PC-3 (cell line): ENCODE data around the gene FAM149A. TPM values are rescaled to one million over a fixed set of nuclear protein-coding genes. Genes with fewer than 3 reads are reported as not detected.

Source experiments
- ATAC-seq: fragments of 200-7000 bp; cut with Tn5 transposase; 2 replicates; pipeline ENCODE4 v1.9.1; 2020; ENCODE audit warnings: mild to moderate bottlenecking, moderate library complexity
- BruUV-seq: library from RNA; stranded (reverse); fragments of 400-500 nt; replicated peaks from 2 replicates; lab custom pipeline; 2021; lab: Mats Ljungman, UMichigan
- CTCF ChIA-PET: fragments of 300-600 bp; sonication (Branson Sonifier 250); formaldehyde crosslinking; loops from one replicate; lab custom pipeline; 2022; ENCODE audit warnings: antibody characterized with exemption; lab: Charles Lee
- POLR2A ChIA-PET: fragments of 300-600 bp; sonication (Branson Sonifier 250); formaldehyde crosslinking; loops from one replicate; lab custom pipeline; 2022; ENCODE audit warnings: antibody characterized with exemption; ENCODE audit not compliant: unreplicated experiment; lab: Charles Lee
- DNase-seq: peaks from one replicate; pipeline ENCODE4 v3.0.0-alpha.2; 2015
- H2AFZ ChIP-seq: fragments of 300-600 bp; sonication (generic); 2 replicates; pipeline ENCODE4 v1.6.0; 2016; ENCODE audit warnings: antibody characterized with exemption, low read length
- H3F3A ChIP-seq: fragments of 300-600 bp; sonication (generic); one replicate; pipeline ENCODE4 v1.6.0; 2017; ENCODE audit warnings: antibody characterized with exemption, low read length, control low read depth, mild to moderate bottlenecking; ENCODE audit not compliant: unreplicated experiment
- H3K27ac ChIP-seq: fragments of 300-600 bp; sonication (generic); 2 replicates; pipeline ENCODE4 v1.5.1; 2016; ENCODE audit warnings: mild to moderate bottlenecking, low read length
- H3K27me3 ChIP-seq: fragments of 300-600 bp; sonication (generic); 2 replicates; pipeline ENCODE4 v1.6.1; 2016; ENCODE audit warnings: low read length, mixed read lengths
- H3K36me3 ChIP-seq: fragments of 300-600 bp; sonication (generic); 2 replicates; pipeline ENCODE4 v1.6.1; 2016; ENCODE audit warnings: low read depth, mixed run types, low read length, mixed read lengths
- H3K4me1 ChIP-seq: fragments of 300-600 bp; sonication (generic); 2 replicates; pipeline ENCODE4 v1.5.1; 2016; ENCODE audit warnings: low read length; ENCODE audit not compliant: insufficient read depth
- H3K4me2 ChIP-seq: fragments of 300-600 bp; sonication (generic); 2 replicates; pipeline ENCODE4 v1.6.0; 2016; ENCODE audit warnings: low read length
- H3K4me3 ChIP-seq: fragments of 300-600 bp; sonication (generic); 2 replicates; pipeline ENCODE4 v1.5.1; 2016; ENCODE audit warnings: mild to moderate bottlenecking, low read length, mixed read lengths
- H3K79me2 ChIP-seq: fragments of 300-600 bp; sonication (generic); 2 replicates; pipeline ENCODE4 v1.6.1; 2017; ENCODE audit warnings: low read length, mixed read lengths
- H3K9ac ChIP-seq: fragments of 300-600 bp; sonication (generic); 2 replicates; pipeline ENCODE4 v1.6.0; 2016; ENCODE audit warnings: mild to moderate bottlenecking, low read length
- H3K9me2 ChIP-seq: fragments of 300-600 bp; sonication (generic); replicated peaks from 2 replicates; pipeline ENCODE4 v1.6.1; 2016; ENCODE audit warnings: mixed run types, low read length, mixed read lengths
- H3K9me3 ChIP-seq: fragments of 300-600 bp; sonication (generic); 2 replicates; pipeline ENCODE4 v1.6.1; 2016; ENCODE audit warnings: low read length, mixed read lengths
- H4K20me1 ChIP-seq: fragments of 300-600 bp; sonication (generic); 2 replicates; pipeline ENCODE4 v1.6.1; 2016; ENCODE audit warnings: low read length, mixed read lengths
- EZH2 ChIP-seq: fragments of 300-600 bp; sonication (generic); IDR thresholded peaks from one replicate; pipeline ENCODE4 v1.6.1; 2017; ENCODE audit warnings: antibody characterized with exemption, mild to moderate bottlenecking, low read length; ENCODE audit not compliant: unreplicated experiment
- EZH2phosphoT487 ChIP-seq: fragments of 300-600 bp; sonication (generic); IDR thresholded peaks from 2 replicates; pipeline ENCODE4 v1.6.1; 2018; ENCODE audit warnings: mild to moderate bottlenecking, antibody characterized with exemption, low read length, borderline replicate concordance
- intact Hi-C: fragments of 100-400 bp; cut with micrococcal nuclease; formaldehyde crosslinking; loops from 2 replicates; pipeline ENCODE4 v1.9.0; 2023
- total RNA-seq: library from RNA; depleted of rRNA; stranded (reverse); fragments of >200 nt; gene quantifications from 2 replicates; pipeline ENCODE4 v1.2.3, GENCODE V29; 2014
- TF ChIP-seq, protein P1 (sequence below): fragments of 300-600 bp; sonication (generic); conservative IDR thresholded peaks from 2 replicates; pipeline ENCODE4 v1.5.1; 2017; ENCODE audit warnings: antibody characterized with exemption, low read depth, mild to moderate bottlenecking, low read length

Gene FAM149A
- total RNA-seq, 1 experiment from 2014 or later: 0.22 TPM

DNA sequence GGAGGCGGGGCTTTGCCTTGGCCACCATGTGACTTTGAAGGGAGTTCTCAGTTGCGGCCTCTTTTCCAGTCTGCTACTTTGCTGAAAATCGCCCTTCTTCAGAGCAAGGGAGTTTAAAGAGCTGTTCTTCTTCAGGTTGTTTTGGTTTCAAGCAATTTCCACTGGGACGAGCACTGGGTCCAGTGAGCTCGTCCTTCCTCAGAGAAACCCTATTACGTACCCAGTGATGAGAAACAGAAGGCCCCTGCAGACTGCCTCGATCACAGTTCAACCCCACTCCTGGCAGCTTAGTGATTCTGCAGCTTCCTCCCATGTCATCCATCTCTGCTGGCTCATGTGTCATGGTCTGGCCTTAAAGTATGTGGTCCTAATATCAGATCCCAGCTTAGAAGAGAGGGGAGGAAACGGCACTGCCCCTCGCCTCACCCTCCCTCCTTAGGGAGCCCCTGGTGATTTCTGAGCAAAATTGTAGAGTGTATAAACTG is 7.8 kb upstream of the FAM149A start:
- H2AFZ ChIP-seq: no peak overlapping the region
- ATAC-seq: no peak
- no peaks in the 10 kb centered on the region for H3F3A ChIP-seq
- H3K27me3 ChIP-seq: peaks cover 37% of the 10 kb centered on the region
- no peak overlapping the region for H3K9ac ChIP-seq
- no peaks in the 10 kb centered on the region for H3K9me3 ChIP-seq
- no peak overlapping the region for H3K4me3 ChIP-seq
- CTCF ChIA-PET: no interaction called here
- H3K36me3 ChIP-seq: no peaks in the 10 kb centered on the region
- no peak for DNase-seq
- H3K9me2 ChIP-seq: no peaks in the 10 kb centered on the region
- POLR2A ChIA-PET: interaction anchor here (0.6 kb wide), 1 partner anchor 1773 kb away, joined by 5 read pairs; no protein-coding TSS in a partner anchor
- H3K79me2 ChIP-seq: no peaks in the 10 kb centered on the region
- intact Hi-C loops: no loop called here
- BruUV-seq: no TSS peak
- no peaks in the 10 kb centered on the region for H3K4me1 ChIP-seq
- no peaks in the 10 kb centered on the region for H4K20me1 ChIP-seq
- no peak overlapping the region for H3K27ac ChIP-seq
- TF ChIP-seq EZH2 (no peak), EZH2phosphoT487 (no peak)
- TF ChIP-seq, protein P1, sequence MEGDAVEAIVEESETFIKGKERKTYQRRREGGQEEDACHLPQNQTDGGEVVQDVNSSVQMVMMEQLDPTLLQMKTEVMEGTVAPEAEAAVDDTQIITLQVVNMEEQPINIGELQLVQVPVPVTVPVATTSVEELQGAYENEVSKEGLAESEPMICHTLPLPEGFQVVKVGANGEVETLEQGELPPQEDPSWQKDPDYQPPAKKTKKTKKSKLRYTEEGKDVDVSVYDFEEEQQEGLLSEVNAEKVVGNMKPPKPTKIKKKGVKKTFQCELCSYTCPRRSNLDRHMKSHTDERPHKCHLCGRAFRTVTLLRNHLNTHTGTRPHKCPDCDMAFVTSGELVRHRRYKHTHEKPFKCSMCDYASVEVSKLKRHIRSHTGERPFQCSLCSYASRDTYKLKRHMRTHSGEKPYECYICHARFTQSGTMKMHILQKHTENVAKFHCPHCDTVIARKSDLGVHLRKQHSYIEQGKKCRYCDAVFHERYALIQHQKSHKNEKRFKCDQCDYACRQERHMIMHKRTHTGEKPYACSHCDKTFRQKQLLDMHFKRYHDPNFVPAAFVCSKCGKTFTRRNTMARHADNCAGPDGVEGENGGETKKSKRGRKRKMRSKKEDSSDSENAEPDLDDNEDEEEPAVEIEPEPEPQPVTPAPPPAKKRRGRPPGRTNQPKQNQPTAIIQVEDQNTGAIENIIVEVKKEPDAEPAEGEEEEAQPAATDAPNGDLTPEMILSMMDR: no peak
- H3K4me2 ChIP-seq: no peak overlapping the region

DNA sequence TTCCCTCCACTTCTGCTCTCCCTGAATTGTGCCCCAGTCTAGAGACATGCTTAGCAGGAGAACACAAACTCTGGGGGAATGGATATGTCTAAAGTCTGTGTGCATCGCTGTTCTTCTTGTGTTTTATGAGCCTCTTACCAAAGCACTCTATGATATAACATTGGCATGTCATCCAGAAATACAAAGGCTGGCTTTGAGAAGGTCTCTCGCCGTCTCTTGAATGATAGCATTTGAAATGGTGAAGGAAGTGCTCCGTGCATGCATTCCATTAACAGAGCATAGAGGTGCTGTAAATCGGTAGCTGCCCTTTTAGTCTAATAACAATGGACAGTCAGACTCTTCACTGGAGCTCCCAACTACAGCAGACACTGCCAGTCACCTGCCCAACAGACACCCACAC is 7.1 kb upstream of the FAM149A start:
- TF ChIP-seq EZH2: no peak
- TF ChIP-seq, protein P1: no peak
- Histone ChIP-seq H3K27me3 (peaks cover 37% of the 10 kb centered on the region), H3K9ac (no peak overlapping the region), H3K9me2 (no peaks in the 10 kb centered on the region), H2AFZ (no peak overlapping the region), H3K4me2 (no peak overlapping the region), H4K20me1 (no peaks in the 10 kb centered on the region), H3K36me3 (no peaks in the 10 kb centered on the region), H3K9me3 (no peaks in the 10 kb centered on the region), H3K79me2 (no peaks in the 10 kb centered on the region), H3F3A (no peaks in the 10 kb centered on the region), H3K4me1 (no peaks in the 10 kb centered on the region), H3K27ac (no peak overlapping the region), H3K4me3 (no peak overlapping the region)
- ChIA-PET CTCF (no interaction called here), POLR2A (no interaction called here)
- BruUV-seq: no TSS peak
- DNase-seq (no peak), ATAC-seq (no peak)
- intact Hi-C loops: no loop called here

DNA sequence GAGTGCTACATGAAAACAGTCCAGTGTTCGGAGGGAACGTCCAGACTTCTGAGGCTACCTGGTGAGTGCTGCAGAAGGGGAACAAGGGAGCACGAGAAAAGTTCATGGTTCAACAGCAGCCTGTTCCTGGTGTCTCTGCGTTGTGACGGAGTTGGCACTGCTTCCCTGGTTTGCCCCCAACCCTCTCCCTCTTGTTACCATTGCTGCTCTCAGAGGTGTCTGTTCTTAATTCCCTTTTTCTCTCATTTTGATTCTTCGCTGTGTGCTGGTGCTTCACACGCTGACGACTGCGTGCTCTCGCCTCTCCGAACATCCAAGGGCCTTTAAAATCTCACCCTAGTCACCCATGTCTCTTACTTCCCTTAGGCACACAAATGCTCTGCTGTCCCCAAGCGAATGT is 1.6 kb upstream of the FAM149A start:
- DNase-seq (no peak), ATAC-seq (no peak)
- Histone ChIP-seq H3F3A (no peaks in the 10 kb centered on the region), H3K4me3 (no peak overlapping the region), H3K4me2 (no peak overlapping the region), H3K27me3 (peaks cover 55% of the 10 kb centered on the region), H3K4me1 (no peaks in the 10 kb centered on the region), H3K79me2 (no peaks in the 10 kb centered on the region), H3K9me3 (no peaks in the 10 kb centered on the region), H3K36me3 (no peaks in the 10 kb centered on the region), H3K9me2 (no peaks in the 10 kb centered on the region), H4K20me1 (no peaks in the 10 kb centered on the region), H2AFZ (no peak overlapping the region), H3K27ac (no peak overlapping the region), H3K9ac (no peak overlapping the region)
- no peak for TF ChIP-seq EZH2phosphoT487
- TF ChIP-seq EZH2: no peak
- TF ChIP-seq, protein P1: no peak
- ChIA-PET CTCF (no interaction called here), POLR2A (no interaction called here)
- BruUV-seq: no TSS peak
- intact Hi-C loops: no loop called here
